ENCODE results near the gene COL8A1. TPM values are rescaled to one million over a fixed set of nuclear protein-coding genes. Genes with fewer than 3 reads are reported as not detected.

COL8A1 gene
- total RNA-seq, 1 experiment from 2014 or later, result 0.07 TPM

GRCh38 chr3:99799422-99799821 is 161.0 kb downstream of the COL8A1 start:
- Histone ChIP-seq H4K20me1 (ENCODE audit: insufficient read depth) (no peaks in the 10 kb centered on the region), H3K9me2 (ENCODE audit: insufficient read depth) (no peaks in the 10 kb centered on the region; the same call in 1 of the 2 replicates), H3K36me3 (ENCODE audit: control insufficient read depth in 1 of 2, insufficient read depth in 2 of 2, low read length in 2 of 2) (no peaks in the 10 kb centered on the region), H3K9me3 (ENCODE audit: control insufficient read depth in 1 of 2, insufficient read depth in 1 of 2, low read depth in 1 of 2, low read length in 2 of 2) (peaks cover 0 to 3% of the 10 kb centered on the region in 2 experiments; a peak in 1 of 4 replicates), H3K79me2 (ENCODE audit: insufficient read depth, low read length) (no peaks in the 10 kb centered on the region), H3K9ac (ENCODE audit: low read length) (no peak overlapping the region), H3K27me3 (ENCODE audit: insufficient read depth, low read length) (no peaks in the 10 kb centered on the region), H3K4me3 (replicated peaks in 1 of 2; ENCODE audit: low read depth in 1 of 2, low read length in 2 of 2) (no peak overlapping the region), H3K4me2 (ENCODE audit: low read length) (no peak overlapping the region), H3K27ac (ENCODE audit: low read depth, low read length) (no peak overlapping the region), H3K4me1 (ENCODE audit: control insufficient read depth in 1 of 2, insufficient read depth in 2 of 2, low read length in 2 of 2) (no peaks in the 10 kb centered on the region), H2AFZ (ENCODE audit: low read depth, low read length, poor library complexity, severe bottlenecking) (no peak overlapping the region)
- TF ChIP-seq EGR1 (IDR thresholded peaks at IDR 0.05; ENCODE audit: low read depth) (no peak), RAD21 (IDR thresholded peaks at IDR 0.05; ENCODE audit: low read depth) (no peak), EZH2phosphoT487 (IDR thresholded peaks at IDR 0.05; ENCODE audit: borderline replicate concordance) (no peak), FOSL1 (IDR thresholded peaks at IDR 0.05; ENCODE audit: low read depth) (no peak), REST (IDR thresholded peaks at IDR 0.05; ENCODE audit: low read depth) (no peak), ZNF274 (IDR thresholded peaks at IDR 0.05; ENCODE audit: low read depth, low read length) (no peak), ZBTB33 (IDR thresholded peaks at IDR 0.05; ENCODE audit: extremely low read depth, insufficient replicate concordance, low read length) (no peak), JUND (IDR thresholded peaks at IDR 0.05) (no peak), CEBPB (IDR thresholded peaks at IDR 0.05; ENCODE audit: low read depth) (no peak), SIN3A (IDR thresholded peaks at IDR 0.05; ENCODE audit: low read depth) (no peak), TCF7L2 (IDR thresholded peaks at IDR 0.05; ENCODE audit: borderline replicate concordance, extremely low read depth, insufficient read depth, insufficient read length) (no peak), EZH2 (IDR thresholded peaks at IDR 0.05) (no peak), ATF3 (IDR thresholded peaks at IDR 0.05) (no peak), SRF (IDR thresholded peaks at IDR 0.05; ENCODE audit: low read depth) (no peak), ZFX (IDR thresholded peaks at IDR 0.05) (no peak), ELF1 (IDR thresholded peaks at IDR 0.05; ENCODE audit: borderline replicate concordance, low read depth) (no peak), SP1 (IDR thresholded peaks at IDR 0.05; ENCODE audit: low read depth) (no peak), POLR2AphosphoS5 (IDR thresholded peaks at IDR 0.05; ENCODE audit: low read depth, low read length) (no peak), MAX (IDR thresholded peaks at IDR 0.05) (no peak)
- TF ChIP-seq, protein P1, sequence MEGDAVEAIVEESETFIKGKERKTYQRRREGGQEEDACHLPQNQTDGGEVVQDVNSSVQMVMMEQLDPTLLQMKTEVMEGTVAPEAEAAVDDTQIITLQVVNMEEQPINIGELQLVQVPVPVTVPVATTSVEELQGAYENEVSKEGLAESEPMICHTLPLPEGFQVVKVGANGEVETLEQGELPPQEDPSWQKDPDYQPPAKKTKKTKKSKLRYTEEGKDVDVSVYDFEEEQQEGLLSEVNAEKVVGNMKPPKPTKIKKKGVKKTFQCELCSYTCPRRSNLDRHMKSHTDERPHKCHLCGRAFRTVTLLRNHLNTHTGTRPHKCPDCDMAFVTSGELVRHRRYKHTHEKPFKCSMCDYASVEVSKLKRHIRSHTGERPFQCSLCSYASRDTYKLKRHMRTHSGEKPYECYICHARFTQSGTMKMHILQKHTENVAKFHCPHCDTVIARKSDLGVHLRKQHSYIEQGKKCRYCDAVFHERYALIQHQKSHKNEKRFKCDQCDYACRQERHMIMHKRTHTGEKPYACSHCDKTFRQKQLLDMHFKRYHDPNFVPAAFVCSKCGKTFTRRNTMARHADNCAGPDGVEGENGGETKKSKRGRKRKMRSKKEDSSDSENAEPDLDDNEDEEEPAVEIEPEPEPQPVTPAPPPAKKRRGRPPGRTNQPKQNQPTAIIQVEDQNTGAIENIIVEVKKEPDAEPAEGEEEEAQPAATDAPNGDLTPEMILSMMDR (IDR thresholded peaks at IDR 0.05 in 2 of 3, conservative IDR thresholded peaks at IDR 0.05 in 1 of 3; ENCODE audit: borderline replicate concordance in 1 of 3, insufficient read depth in 1 of 3, low read depth in 2 of 3, low read length in 2 of 3), result no peak
- DNase-seq (ENCODE audit: low read depth, low spot score), result no peak
- intact Hi-C loops (cut with micrococcal nuclease), result no loop called here
- ChIA-PET RAD21 (ENCODE audit: low non-redundant PET in 1 of 2, low total read pairs in 2 of 2, uncharacterized antibody in 2 of 2, unreplicated experiment in 2 of 2) (no interaction called here), POLR2A (no interaction called here), CTCF (no interaction called here)
- ATAC-seq, result no peak
- BruUV-seq (replicated peaks), result no TSS peak

Measured in HCT116 (cell line).